ENCODE data around the gene SMC1B. TPM values are rescaled to one million over a fixed set of nuclear protein-coding genes. Genes with fewer than 3 reads are reported as not detected.

Gene SMC1B
- total RNA-seq, 4 donors from 2014 or later: not detected

DNA sequence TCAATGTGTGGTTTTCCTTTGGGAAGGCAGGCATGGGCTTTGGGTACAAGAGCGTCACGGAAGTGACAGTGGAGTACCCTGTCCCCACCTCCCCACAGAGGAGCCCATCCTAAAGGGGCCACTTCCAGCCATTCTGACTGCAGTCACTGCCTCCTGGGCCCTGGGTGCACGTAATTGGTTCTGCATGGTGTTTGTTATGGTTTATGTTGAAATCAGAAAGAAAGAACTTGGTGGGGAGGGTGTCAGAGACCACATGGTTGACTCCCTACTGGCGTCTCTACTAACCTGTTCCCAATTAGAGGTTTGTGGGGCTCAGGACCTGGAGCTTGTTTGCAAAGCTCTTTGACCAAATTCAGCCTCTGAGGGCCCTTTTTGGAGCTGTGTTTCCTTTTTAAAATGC is 40.9 kb upstream of the SMC1B start:
- WGBS, 2 donors: 65 to 71% methylated on average over 4 of the region's 4 CpGs
- intact Hi-C loops (cut with DNase I): no loop called here
- Histone ChIP-seq H3K9me3 (no peaks in the 10 kb centered on the region), H3K27me3 (no peaks in the 10 kb centered on the region), H3K27ac (peak overlapping the region in 2 of 4 donors; percentile 68 to 84), H3K4me3 (no peak overlapping the region), H3K36me3 (no peaks in the 10 kb centered on the region), H3K4me1 (peaks cover 0 to 35% (median 27%) of the 10 kb centered on the region in 3 donors)
- no peak for TF ChIP-seq POLR2A (IDR thresholded peaks at IDR 0.05)
- TF ChIP-seq, protein P1, sequence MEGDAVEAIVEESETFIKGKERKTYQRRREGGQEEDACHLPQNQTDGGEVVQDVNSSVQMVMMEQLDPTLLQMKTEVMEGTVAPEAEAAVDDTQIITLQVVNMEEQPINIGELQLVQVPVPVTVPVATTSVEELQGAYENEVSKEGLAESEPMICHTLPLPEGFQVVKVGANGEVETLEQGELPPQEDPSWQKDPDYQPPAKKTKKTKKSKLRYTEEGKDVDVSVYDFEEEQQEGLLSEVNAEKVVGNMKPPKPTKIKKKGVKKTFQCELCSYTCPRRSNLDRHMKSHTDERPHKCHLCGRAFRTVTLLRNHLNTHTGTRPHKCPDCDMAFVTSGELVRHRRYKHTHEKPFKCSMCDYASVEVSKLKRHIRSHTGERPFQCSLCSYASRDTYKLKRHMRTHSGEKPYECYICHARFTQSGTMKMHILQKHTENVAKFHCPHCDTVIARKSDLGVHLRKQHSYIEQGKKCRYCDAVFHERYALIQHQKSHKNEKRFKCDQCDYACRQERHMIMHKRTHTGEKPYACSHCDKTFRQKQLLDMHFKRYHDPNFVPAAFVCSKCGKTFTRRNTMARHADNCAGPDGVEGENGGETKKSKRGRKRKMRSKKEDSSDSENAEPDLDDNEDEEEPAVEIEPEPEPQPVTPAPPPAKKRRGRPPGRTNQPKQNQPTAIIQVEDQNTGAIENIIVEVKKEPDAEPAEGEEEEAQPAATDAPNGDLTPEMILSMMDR (IDR thresholded peaks at IDR 0.05): no peak
- DNase-seq: no peak

- intact Hi-C loops (cut with DNase I): no loop called here
- Histone ChIP-seq H3K4me3 (no peak overlapping the region), H3K36me3 (no peaks in the 10 kb centered on the region), H3K9me3 (no peaks in the 10 kb centered on the region), H3K27ac (peak overlapping the region in 2 of 4 donors; percentile 68 to 84), H3K4me1 (peaks cover 0 to 37% (median 27%) of the 10 kb centered on the region in 3 donors), H3K27me3 (no peaks in the 10 kb centered on the region)
- no peak for TF ChIP-seq POLR2A (IDR thresholded peaks at IDR 0.05)
- TF ChIP-seq, protein P1 (IDR thresholded peaks at IDR 0.05): no peak
- 83 to 90% methylated on average over 6 of the region's 6 CpGs for WGBS, 2 donors
- no peak for DNase-seq
These were observed 40.4 kb upstream of the SMC1B start for GRCh38 chr22:45453764-45454163.

DNA sequence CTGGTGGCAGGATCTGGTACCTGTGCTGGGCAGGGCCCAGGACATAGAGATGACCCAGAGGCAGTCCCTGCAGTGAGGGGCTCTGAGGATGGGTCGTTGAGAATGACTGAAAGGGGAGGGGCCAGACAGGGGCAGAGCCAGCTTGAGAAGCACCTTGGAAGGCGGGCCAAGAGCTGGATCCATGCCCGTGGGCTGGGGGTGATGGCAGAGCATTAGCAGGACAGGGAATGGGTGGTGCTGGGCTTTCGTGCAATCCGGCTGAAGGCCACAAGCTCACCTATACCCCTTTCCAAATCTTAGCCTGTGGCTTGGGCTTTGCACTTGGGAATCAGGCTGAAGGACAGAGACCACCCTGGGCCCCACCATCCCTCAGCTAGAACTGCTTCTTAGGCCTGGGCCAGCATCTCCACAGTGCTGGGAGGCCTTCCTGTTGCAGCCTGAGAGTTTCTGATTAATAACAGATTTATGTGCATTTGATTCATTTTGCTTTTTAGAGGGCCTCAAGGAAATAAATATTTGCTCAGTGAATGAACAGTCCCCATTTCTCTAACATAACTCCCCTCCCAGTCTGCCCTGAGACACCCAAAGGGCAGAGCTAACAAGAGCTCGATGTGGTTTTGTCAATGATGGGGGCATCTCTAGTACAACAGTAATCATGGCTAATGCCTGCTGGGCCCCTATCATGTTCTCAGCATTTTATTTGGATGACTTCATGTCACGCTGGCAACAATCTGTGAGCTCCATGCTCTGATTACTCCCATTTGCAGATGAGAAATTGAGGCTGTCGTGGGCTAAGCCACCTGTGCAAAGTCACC is 39.4 kb upstream of the SMC1B start:
- peak overlapping the region; percentile 25 to 84 (median 58) for H3K27ac ChIP-seq
- no peak for DNase-seq
- H3K36me3 ChIP-seq: no peaks in the 10 kb centered on the region
- intact Hi-C loops (cut with DNase I): no loop called here
- H3K27me3 ChIP-seq: no peaks in the 10 kb centered on the region
- WGBS, 2 donors: 67 to 72% methylated on average over 2 to 8 of the region's 8 CpGs
- no peaks in the 10 kb centered on the region for H3K9me3 ChIP-seq
- no peak overlapping the region for H3K4me3 ChIP-seq
- peaks cover 0 to 44% (median 31%) of the 10 kb centered on the region in 3 donors for H3K4me1 ChIP-seq
- TF ChIP-seq, protein P1 (IDR thresholded peaks at IDR 0.05): no peak
- TF ChIP-seq POLR2A (IDR thresholded peaks at IDR 0.05): no peak

- TF ChIP-seq, protein P1 (IDR thresholded peaks at IDR 0.05): no peak
- TF ChIP-seq POLR2A (IDR thresholded peaks at IDR 0.05): no peak
- DNase-seq: no peak
- H3K9me3 ChIP-seq: no peaks in the 10 kb centered on the region
- H3K4me3 ChIP-seq: no peak overlapping the region
- H3K27ac ChIP-seq: peak overlapping the region in 3 of 4 donors; percentile 49 to 84 (median 68)
- peaks cover 0 to 44% (median 31%) of the 10 kb centered on the region in 3 donors for H3K4me1 ChIP-seq
- H3K36me3 ChIP-seq: no peaks in the 10 kb centered on the region
- no peaks in the 10 kb centered on the region for H3K27me3 ChIP-seq
- 74 to 77% methylated on average over 4 to 6 of the region's 6 CpGs for WGBS, 2 donors
- intact Hi-C loops (cut with DNase I): no loop called here
These were observed 38.6 kb upstream of the SMC1B start for GRCh38 chr22:45451972-45452371.

DNA sequence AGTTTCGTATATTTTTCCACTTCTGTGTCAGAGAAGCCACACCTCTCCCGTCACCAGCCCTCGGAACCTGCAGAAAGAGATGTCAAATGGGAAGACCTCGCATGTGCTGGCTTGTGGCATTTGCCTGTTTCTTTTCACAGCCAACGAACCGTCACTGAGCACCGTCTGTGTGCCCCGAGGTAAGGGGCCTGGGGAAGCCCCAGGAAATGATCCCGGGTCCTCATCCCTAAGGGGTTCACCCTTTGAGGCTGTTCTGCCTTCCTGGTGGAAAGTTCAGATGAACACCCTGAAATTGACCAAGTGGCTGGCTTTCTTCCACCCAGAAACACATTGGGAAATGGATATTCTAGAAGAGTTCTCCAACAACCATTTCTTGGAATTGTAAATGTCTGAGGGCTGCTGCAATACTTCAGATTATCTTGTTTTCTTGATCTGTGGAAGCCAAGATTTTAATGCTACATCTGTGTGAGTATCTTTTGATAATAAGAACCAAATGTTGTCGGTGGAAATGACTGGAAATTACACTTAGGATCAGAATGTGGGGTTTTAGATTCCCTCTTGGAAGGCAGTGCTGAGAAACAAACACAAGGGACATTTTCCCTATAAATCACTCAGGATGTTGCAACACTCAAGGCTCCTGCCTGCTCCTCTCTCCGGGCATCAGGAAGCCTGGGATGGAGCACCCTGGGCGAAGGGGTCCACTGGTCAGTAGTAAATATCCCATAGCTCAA is 37.7 kb upstream of the SMC1B start:
- H3K4me1 ChIP-seq: peaks cover 0 to 44% (median 31%) of the 10 kb centered on the region in 3 donors

More for the DNA sequence above, 37.7 kb upstream of the SMC1B start:
- no peaks in the 10 kb centered on the region for H3K27me3 ChIP-seq
- H3K36me3 ChIP-seq: no peaks in the 10 kb centered on the region
- H3K27ac ChIP-seq: peak overlapping the region; percentile 11 to 84 (median 58)
- no peak for DNase-seq
- intact Hi-C loops (cut with DNase I): no loop called here
- TF ChIP-seq, protein P1 (IDR thresholded peaks at IDR 0.05): peak in 1 of 6 experiments; percentile 12
- TF ChIP-seq POLR2A (IDR thresholded peaks at IDR 0.05): no peak
- no peaks in the 10 kb centered on the region for H3K9me3 ChIP-seq
- WGBS, 2 donors: 25 to 38% methylated on average over 10 to 12 of the region's 12 CpGs
- H3K4me3 ChIP-seq: no peak overlapping the region
